Prostate gland (tissue), 2 donors: ENCODE results near the gene GPER1. TPM values are rescaled to one million over a fixed set of nuclear protein-coding genes. Genes with fewer than 3 reads are reported as not detected.
"Not testable (repeated sequence)": the region's sequence is repeated elsewhere in the genome, so short reads cannot be mapped to it uniquely, and the experiment has no call there.

ENCODE experiments used
- DNase-seq: peaks from one replicate; pipeline ENCODE4 v3.0.0-alpha.2; 2019; ENCODE audit warnings: low spot score
- H3K27ac ChIP-seq, 2 donors: fragments of 200-600 bp; sonication (generic); 2 replicates each; pipeline ENCODE4 v1.5.1; 2017 to 2019
- H3K27me3 ChIP-seq: fragments of 200-600 bp; sonication (generic); replicated peaks from 2 replicates; pipeline ENCODE4 v1.5.1; 2019; ENCODE audit not compliant: insufficient read depth
- H3K36me3 ChIP-seq, 2 donors: fragments of 200-600 bp; sonication (generic); 1 replicate in 1 of 2; 2 replicates in 1 of 2; pipeline versions ENCODE4 v1.5.1 to v1.8.1; 2017 to 2019
- H3K4me1 ChIP-seq: fragments of 200-600 bp; sonication (generic); replicated peaks from 2 replicates; pipeline ENCODE4 v1.5.1; 2019
- H3K4me3 ChIP-seq, 2 donors: fragments of 200-600 bp; sonication (generic); 2 replicates each; pipeline ENCODE4 v1.5.1; 2017 to 2019
- H3K9me3 ChIP-seq: fragments of 200-600 bp; sonication (generic); 2 replicates; pipeline ENCODE4 v1.5.1; 2017
- POLR2A ChIP-seq: fragments of 450-650 bp; IDR thresholded peaks from one replicate; pipeline ENCODE4 v1.6.1; 2016; ENCODE audit warnings: antibody characterized with exemption, mild to moderate bottlenecking
- POLR2AphosphoS5 ChIP-seq: sonication (generic); formaldehyde crosslinking; IDR thresholded peaks from one replicate; pipeline ENCODE4 v1.6.1; 2017; ENCODE audit warnings: antibody characterized with exemption
- WGBS: methylation state at CpG from one replicate; pipeline ENCODE4 v1.1.5; 2018; 5-methylcytosine and 5-hydroxymethylcytosine counted together
- intact Hi-C: fragments of 100-400 bp; cut with DNase I; formaldehyde crosslinking; loops from one replicate; pipeline ENCODE4 v1.14.2; 2022
- total RNA-seq, 2 donors: library from RNA; depleted of rRNA; stranded (reverse); fragments of >200 nt; gene quantifications; one replicate each; pipeline ENCODE4 v1.1.0, GENCODE V29; 2016
- TF ChIP-seq, protein P1 (sequence below), 4 experiments: fragments of 200-600 bp in 2 of 4; fragments of 450-650 bp in 2 of 4; sonication (generic) in 2 of 4; IDR thresholded peaks; 1 replicate in 3 of 4; 2 replicates in 1 of 4; pipeline ENCODE4 v1.5.1; 2016 to 2019; ENCODE audit warnings: antibody characterized with exemption in 4 of 4, mild to moderate bottlenecking in 2 of 4, moderate library complexity in 2 of 4

Gene GPER1
- total RNA-seq, 2 donors from 2014 or later = 7.4 to 11.5 TPM

- 92% methylated on average over 19 of the region's 19 CpGs for WGBS
- no peaks in the 10 kb centered on the region for H3K36me3 ChIP-seq
- TF ChIP-seq POLR2A = no peak
- TF ChIP-seq POLR2AphosphoS5 = no peak
- TF ChIP-seq, protein P1, sequence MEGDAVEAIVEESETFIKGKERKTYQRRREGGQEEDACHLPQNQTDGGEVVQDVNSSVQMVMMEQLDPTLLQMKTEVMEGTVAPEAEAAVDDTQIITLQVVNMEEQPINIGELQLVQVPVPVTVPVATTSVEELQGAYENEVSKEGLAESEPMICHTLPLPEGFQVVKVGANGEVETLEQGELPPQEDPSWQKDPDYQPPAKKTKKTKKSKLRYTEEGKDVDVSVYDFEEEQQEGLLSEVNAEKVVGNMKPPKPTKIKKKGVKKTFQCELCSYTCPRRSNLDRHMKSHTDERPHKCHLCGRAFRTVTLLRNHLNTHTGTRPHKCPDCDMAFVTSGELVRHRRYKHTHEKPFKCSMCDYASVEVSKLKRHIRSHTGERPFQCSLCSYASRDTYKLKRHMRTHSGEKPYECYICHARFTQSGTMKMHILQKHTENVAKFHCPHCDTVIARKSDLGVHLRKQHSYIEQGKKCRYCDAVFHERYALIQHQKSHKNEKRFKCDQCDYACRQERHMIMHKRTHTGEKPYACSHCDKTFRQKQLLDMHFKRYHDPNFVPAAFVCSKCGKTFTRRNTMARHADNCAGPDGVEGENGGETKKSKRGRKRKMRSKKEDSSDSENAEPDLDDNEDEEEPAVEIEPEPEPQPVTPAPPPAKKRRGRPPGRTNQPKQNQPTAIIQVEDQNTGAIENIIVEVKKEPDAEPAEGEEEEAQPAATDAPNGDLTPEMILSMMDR (IDR thresholded peaks at IDR 0.05) = no peak
- no peak for DNase-seq
- intact Hi-C loops = no loop called here
- no peaks in the 10 kb centered on the region for H3K4me1 ChIP-seq
- H3K9me3 ChIP-seq = no peaks in the 10 kb centered on the region
- H3K27ac ChIP-seq = no peak overlapping the region
- H3K4me3 ChIP-seq = no peak overlapping the region
- H3K27me3 ChIP-seq = no peaks in the 10 kb centered on the region
Measured at GRCh38 chr7:1114505-1114904, 26.6 kb downstream of the GPER1 start.

DNA sequence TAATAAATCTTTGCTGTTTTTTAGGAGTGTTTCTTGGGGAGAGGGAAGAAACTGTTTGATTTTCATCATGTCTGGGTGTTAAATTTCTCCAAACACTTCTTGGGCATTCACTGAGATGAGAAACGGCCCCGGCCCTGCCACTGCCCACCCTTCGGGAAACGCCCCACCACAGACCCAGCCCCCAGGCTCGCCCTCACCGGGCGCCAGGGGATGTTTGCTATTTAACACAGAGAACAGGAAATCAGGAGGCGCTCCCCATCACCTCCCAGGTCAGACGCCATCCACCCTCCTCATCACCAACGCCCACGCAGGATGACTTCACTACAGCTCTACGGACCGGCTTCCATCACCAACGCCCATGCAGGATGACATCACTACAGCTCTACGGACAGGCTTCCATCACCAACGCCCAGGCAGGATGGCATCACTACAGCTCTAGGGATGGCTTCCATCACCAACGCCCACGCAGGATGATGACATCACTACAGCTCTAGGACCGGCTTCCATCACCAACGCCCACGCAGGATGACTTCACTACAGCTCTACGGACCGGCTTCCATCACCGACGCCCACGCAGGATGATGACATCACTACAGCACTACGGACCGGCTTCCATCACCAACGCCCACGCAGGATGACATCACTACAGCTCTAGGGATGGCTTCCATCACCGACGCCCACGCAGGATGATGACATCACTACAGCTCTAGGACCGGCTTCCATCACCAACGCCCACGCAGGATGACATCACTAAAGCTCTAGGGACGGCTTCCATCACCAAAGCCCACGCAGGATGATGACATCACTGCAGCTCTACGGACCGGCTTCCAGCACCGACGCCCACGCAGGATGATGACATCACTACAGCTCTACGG, 27.5 kb downstream of the GPER1 start:
- H3K27me3 ChIP-seq, DNase-seq, H3K36me3 ChIP-seq, H3K4me1 ChIP-seq, H3K27ac ChIP-seq, H3K9me3 ChIP-seq, intact Hi-C loops, H3K4me3 ChIP-seq: not testable (repeated sequence)
- WGBS = 94% methylated on average over 44 of the region's 44 CpGs

GRCh38 chr7:1116383-1117008, 28.6 kb downstream of the GPER1 start:
- intact Hi-C loops = not testable (repeated sequence)
- WGBS = 94% methylated on average over 41 of the region's 49 CpGs

DNA sequence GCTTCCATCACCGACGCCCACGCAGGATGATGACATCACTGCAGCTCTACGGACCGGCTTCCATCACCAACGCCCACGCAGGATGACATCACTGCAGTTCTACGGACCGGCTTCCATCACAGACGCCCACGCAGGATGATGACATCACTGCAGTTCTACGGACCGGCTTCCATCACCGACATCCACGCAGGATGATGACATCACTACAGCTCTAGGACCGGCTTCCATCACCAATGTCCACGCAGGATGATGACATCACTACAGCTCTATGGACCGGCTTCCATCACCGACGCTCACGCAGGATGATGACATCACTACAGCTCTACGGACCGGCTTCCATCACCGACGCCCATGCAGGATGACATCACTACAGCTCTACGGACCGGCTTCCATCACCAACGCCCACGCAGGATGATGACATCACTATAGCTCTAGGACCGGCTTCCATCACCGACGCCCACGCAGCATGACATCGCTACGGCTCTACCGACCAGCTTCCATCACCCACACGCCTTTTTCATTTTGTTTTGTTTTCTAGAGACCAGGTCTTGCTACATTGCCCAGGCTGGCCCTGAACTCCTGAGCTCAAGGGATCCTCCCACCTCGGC, 29.5 kb downstream of the GPER1 start:
- Histone ChIP-seq H3K36me3 (no peaks in the 10 kb centered on the region), H3K27me3 (no peaks in the 10 kb centered on the region), H3K4me3 (no peak overlapping the region), H3K9me3 (no peaks in the 10 kb centered on the region), H3K27ac (no peak overlapping the region), H3K4me1 (no peaks in the 10 kb centered on the region)
- no peak for DNase-seq
- intact Hi-C loops = no loop called here
- TF ChIP-seq POLR2A (no peak), POLR2AphosphoS5 (no peak)
- TF ChIP-seq, protein P1 (IDR thresholded peaks at IDR 0.05) = no peak
- 98% methylated on average over 38 of the region's 38 CpGs for WGBS

More at GRCh38 chr7:1116383-1117008, 28.6 kb downstream of the GPER1 start:
- DNase-seq, H3K4me1 ChIP-seq, H3K36me3 ChIP-seq, H3K4me3 ChIP-seq, H3K27me3 ChIP-seq, H3K9me3 ChIP-seq, H3K27ac ChIP-seq: not testable (repeated sequence)

GRCh38 chr7:1119201-1119600, 31.3 kb downstream of the GPER1 start:
- H3K27ac ChIP-seq = no peak overlapping the region
- no peak for DNase-seq
- H3K4me1 ChIP-seq = no peaks in the 10 kb centered on the region
- H3K36me3 ChIP-seq = no peaks in the 10 kb centered on the region
- no peaks in the 10 kb centered on the region for H3K9me3 ChIP-seq
- intact Hi-C loops = no loop called here
- TF ChIP-seq, protein P1 (IDR thresholded peaks at IDR 0.05) = no peak
- TF ChIP-seq POLR2AphosphoS5 = no peak
- no peak for TF ChIP-seq POLR2A
- no peak overlapping the region for H3K4me3 ChIP-seq
- no peaks in the 10 kb centered on the region for H3K27me3 ChIP-seq
- WGBS = 94% methylated on average over 5 of the region's 5 CpGs
